Neural crest cell (in vitro differentiated cells): Measurements from ENCODE around the gene LEMD2. TPM values are rescaled to one million over a fixed set of nuclear protein-coding genes. Genes with fewer than 3 reads are reported as not detected.

Source experiments
- DNase-seq: peaks from one replicate; pipeline ENCODE4 v3.0.0; 2021; ENCODE audit warnings: low read depth, mixed read lengths, low spot score
- H3K27ac Mint-ChIP-seq: one replicate; pipeline ENCODE4 v1.8.0; 2021; ENCODE audit warnings: mild to moderate bottlenecking, mixed read lengths; ENCODE audit not compliant: unreplicated experiment
- H3K27me3 Mint-ChIP-seq: 2 replicates; pipeline ENCODE4 v1.8.0; 2021; ENCODE audit warnings: low read depth, mild to moderate bottlenecking, mixed read lengths
- H3K36me3 Mint-ChIP-seq: 2 replicates; pipeline ENCODE4 v1.8.0; 2021; ENCODE audit warnings: low read depth, mild to moderate bottlenecking, mixed read lengths
- H3K4me1 Mint-ChIP-seq: 2 replicates; pipeline ENCODE4 v1.8.0; 2021; ENCODE audit warnings: mixed read lengths
- H3K4me3 Mint-ChIP-seq: one replicate; pipeline ENCODE4 v1.8.0; 2021; ENCODE audit warnings: mild to moderate bottlenecking, mixed read lengths
- H3K9me3 Mint-ChIP-seq: 2 replicates; pipeline ENCODE4 v1.8.0; 2021; ENCODE audit warnings: mixed read lengths
- long read RNA-seq: library from polyadenylated mRNA; unstranded; transcript quantifications from one replicate; pipeline ENCODE4 v2.0.0, GENCODE V29; 2020
- total RNA-seq: library from RNA; stranded (reverse); gene quantifications from 2 replicates; pipeline ENCODE4 v1.2.1, GENCODE V29; 2021
- TF ChIP-seq, protein P1 (sequence below): fragments of 200-600 bp; sonication (generic); conservative IDR thresholded peaks from 2 replicates; pipeline ENCODE4 v1.5.0; 2021; ENCODE audit warnings: antibody characterized with exemption, mild to moderate bottlenecking

The LEMD2 gene
- total RNA-seq, result 63.6 and 71.1 TPM in 2 replicates
- long read RNA-seq, partial matches to known transcripts, result 0 of 1 reads
- long read RNA-seq, other reads (novel, unspliced or antisense), result 1 of 1 reads

DNA sequence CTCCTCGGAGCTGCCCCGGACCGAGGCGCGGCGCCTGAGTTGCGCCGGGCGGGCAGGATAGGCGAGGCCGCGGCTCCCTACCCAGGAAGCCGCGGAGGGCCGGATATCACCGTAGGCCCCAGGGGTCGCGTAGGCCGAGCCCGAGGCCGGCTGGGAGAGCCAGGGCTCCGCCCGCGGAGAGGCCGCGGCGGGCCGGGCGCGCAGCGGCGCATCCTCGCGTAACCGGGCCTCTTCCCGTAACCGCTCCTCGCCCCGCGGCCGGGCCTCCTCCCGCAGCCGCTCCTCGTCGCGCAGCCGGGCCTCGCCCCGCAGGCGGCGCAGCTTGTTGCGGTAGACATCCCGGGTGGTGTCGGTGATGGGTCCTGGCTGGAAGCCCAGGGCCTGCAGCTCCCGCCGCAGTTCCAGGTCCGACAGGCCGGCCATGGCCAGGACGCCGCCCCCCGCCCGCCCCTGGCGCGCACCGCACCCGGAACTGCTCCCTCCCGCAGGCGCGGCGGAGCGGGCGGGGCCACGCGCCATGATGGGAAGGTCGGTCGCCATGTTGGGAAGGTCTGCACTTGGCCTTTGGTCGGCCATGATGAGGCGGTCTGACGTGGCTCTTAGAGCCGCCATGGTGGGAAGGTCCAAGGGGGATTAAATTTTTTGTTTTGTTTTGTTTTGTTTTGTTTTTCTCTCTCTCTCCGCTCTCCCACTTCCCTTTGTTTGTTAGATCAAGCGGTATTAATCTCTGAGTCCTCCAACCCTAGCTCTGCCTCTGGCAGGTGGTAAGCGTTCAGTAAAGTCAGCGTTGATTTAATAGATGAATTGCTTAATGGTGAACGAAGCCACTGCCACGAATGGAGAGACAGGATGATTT, at the start of gene LEMD2:
Gene LEMD2, minus strand, starts transcription at position 437 of the 856 bp plus-strand sequence. Its CDS starts 14 bp downstream, at position 423.
- H3K9me3 Mint-ChIP-seq, result no peaks in the 10 kb centered on the region
- H3K36me3 Mint-ChIP-seq, result peaks cover 4% of the 10 kb centered on the region
- TF ChIP-seq, protein P1, sequence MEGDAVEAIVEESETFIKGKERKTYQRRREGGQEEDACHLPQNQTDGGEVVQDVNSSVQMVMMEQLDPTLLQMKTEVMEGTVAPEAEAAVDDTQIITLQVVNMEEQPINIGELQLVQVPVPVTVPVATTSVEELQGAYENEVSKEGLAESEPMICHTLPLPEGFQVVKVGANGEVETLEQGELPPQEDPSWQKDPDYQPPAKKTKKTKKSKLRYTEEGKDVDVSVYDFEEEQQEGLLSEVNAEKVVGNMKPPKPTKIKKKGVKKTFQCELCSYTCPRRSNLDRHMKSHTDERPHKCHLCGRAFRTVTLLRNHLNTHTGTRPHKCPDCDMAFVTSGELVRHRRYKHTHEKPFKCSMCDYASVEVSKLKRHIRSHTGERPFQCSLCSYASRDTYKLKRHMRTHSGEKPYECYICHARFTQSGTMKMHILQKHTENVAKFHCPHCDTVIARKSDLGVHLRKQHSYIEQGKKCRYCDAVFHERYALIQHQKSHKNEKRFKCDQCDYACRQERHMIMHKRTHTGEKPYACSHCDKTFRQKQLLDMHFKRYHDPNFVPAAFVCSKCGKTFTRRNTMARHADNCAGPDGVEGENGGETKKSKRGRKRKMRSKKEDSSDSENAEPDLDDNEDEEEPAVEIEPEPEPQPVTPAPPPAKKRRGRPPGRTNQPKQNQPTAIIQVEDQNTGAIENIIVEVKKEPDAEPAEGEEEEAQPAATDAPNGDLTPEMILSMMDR, result no peak
- H3K27me3 Mint-ChIP-seq, result peaks cover 6% of the 10 kb centered on the region
- peaks cover 64% of the 10 kb centered on the region for H3K4me1 Mint-ChIP-seq
- peak within 1 kb of the TSS; percentile 95 for H3K4me3 Mint-ChIP-seq
- DNase-seq, result peak; percentile 89
- H3K27ac Mint-ChIP-seq, result peak within 1 kb of the TSS; percentile 83

DNA sequence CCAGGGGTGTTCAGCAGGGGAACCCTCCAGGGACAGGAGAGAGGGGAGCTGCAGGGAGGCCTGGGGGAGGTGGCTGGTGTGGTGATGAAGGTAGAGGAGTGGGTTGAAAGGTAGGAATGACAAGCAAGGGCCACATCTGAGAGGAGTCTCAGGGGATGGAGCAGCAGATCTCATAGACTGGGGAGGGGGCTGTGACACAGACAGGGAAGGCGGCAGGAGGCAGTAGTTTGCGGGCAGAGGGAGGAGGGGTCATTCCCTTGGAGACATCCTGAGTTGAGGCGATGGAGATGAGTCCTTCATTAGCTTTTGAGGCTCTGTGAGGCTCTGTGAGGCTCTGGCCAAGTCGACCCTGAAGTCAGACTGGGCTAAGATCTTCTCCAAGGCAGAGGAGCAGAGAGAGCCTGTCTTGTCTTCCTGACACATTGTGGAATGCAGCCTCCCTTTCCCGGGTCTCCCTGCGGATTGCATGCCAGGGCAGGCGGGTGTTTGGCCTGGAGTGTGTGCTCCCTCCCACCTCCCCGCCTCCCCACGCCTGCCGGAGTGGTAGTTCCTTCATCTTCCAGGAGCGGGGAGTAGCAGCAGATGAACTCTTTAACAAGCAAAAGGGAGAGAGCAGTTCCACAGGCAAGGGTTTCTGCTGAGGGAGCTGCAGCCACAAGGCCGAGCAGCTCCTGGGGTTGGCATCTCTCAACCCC, 49.2 kb upstream of the LEMD2 start:
- DNase-seq, result no peak
- Mint-ChIP-seq H3K4me3 (no peak overlapping the region), H3K36me3 (no peaks in the 10 kb centered on the region), H3K9me3 (no peaks in the 10 kb centered on the region), H3K4me1 (peaks cover 46% of the 10 kb centered on the region), H3K27ac (peak overlapping the region; percentile 87), H3K27me3 (no peaks in the 10 kb centered on the region)
- TF ChIP-seq, protein P1, result no peak

DNA sequence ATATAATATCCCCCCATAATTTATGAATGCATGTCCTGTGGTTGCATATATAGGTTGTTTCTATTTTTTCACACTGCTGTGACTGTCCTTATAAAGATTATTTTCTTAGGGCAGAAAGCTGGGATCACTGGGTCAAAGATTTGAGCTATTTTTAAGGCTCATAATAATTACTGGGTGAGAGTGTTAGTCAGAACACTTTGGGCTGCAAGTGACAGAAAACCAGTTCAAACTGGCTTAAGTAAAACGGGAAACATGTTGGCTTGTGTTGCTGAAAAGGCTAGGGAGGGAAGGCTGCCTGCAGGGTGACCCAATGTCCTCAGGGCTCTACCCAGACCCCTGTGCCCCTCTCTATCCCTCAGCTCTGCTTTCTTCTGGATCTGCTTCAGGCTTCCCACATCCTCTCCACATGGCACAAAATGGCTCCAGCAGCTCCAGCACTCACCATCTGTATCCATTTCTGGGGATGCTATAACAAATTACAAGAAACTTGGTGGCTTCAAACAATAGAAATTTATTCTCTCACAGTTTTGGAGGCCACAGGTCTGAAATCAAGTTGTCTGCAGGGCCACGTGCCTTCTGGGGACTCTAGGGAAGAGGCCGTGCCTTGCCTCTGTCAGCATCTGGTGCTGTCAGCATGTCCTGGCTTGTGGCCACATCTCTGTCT, 48.0 kb upstream of the LEMD2 start:
- TF ChIP-seq, protein P1, result no peak
- Mint-ChIP-seq H3K4me1 (peaks cover 38% of the 10 kb centered on the region), H3K4me3 (no peak overlapping the region), H3K27ac (no peak overlapping the region), H3K27me3 (no peaks in the 10 kb centered on the region), H3K36me3 (no peaks in the 10 kb centered on the region), H3K9me3 (no peaks in the 10 kb centered on the region)
- DNase-seq, result no peak

- H3K36me3 Mint-ChIP-seq, result no peaks in the 10 kb centered on the region
- H3K9me3 Mint-ChIP-seq, result no peaks in the 10 kb centered on the region
- DNase-seq, result no peak
- H3K27ac Mint-ChIP-seq, result no peak overlapping the region
- H3K27me3 Mint-ChIP-seq, result peaks cover 6% of the 10 kb centered on the region
- no peak overlapping the region for H3K4me3 Mint-ChIP-seq
- TF ChIP-seq, protein P1, result no peak
- H3K4me1 Mint-ChIP-seq, result peaks cover 21% of the 10 kb centered on the region
These were observed 45.8 kb upstream of the LEMD2 start for GRCh38 chr6:33834401-33835392.
